ENCODE results near the gene EWSR1.

EWSR1 gene

GRCh38 chr22:29325785-29326315, 57.8 kb downstream of the EWSR1 start:
- no peak for TF ChIP-seq SPI1 (IDR thresholded peaks at IDR 0.05; ENCODE audit: borderline replicate concordance, low read depth)
- no peak for TF ChIP-seq POLR2AphosphoS5 (IDR thresholded peaks at IDR 0.05; ENCODE audit: low read depth)
- TF ChIP-seq GABPA (IDR thresholded peaks at IDR 0.05; ENCODE audit: low read depth), result no peak
- no peak for TF ChIP-seq REST (IDR thresholded peaks at IDR 0.05; ENCODE audit: insufficient replicate concordance, low read depth)
- TF ChIP-seq CTCF (IDR thresholded peaks at IDR 0.05; ENCODE audit: insufficient read depth, low read length), result no peak
- Histone ChIP-seq H3K27me3 (ENCODE audit: insufficient read depth, poor library complexity, severe bottlenecking) (no peaks in the 10 kb centered on the region), H3K27ac (replicated peaks) (no peak overlapping the region)

GRCh38 chr22:29326481-29326880, 58.4 kb downstream of the EWSR1 start:
- Histone ChIP-seq H3K4me3 (replicated peaks; ENCODE audit: insufficient read depth, low read length) (no peak overlapping the region), H3K27me3 (ENCODE audit: insufficient read depth, poor library complexity, severe bottlenecking) (no peaks in the 10 kb centered on the region), H3K27ac (replicated peaks) (no peak overlapping the region)
- TF ChIP-seq REST (IDR thresholded peaks at IDR 0.05; ENCODE audit: insufficient replicate concordance, low read depth) (no peak), SPI1 (IDR thresholded peaks at IDR 0.05; ENCODE audit: borderline replicate concordance, low read depth) (no peak), CTCF (IDR thresholded peaks at IDR 0.05; ENCODE audit: insufficient read depth, low read length) (no peak), POLR2AphosphoS5 (IDR thresholded peaks at IDR 0.05; ENCODE audit: low read depth) (no peak), GABPA (IDR thresholded peaks at IDR 0.05; ENCODE audit: low read depth) (no peak)
- no peak for DNase-seq (ENCODE audit: low read depth in 1 of 2, low spot score in 1 of 2)

More at GRCh38 chr22:29325785-29326315, 57.8 kb downstream of the EWSR1 start:
- no peak for DNase-seq (ENCODE audit: low read depth in 1 of 2, low spot score in 1 of 2)
- H3K4me3 ChIP-seq (replicated peaks; ENCODE audit: insufficient read depth, low read length), result no peak overlapping the region

- no peak for DNase-seq (ENCODE audit: low read depth in 1 of 2, low spot score in 1 of 2)
- H3K4me3 ChIP-seq (replicated peaks; ENCODE audit: insufficient read depth, low read length), result no peak overlapping the region
- no peaks in the 10 kb centered on the region for H3K27me3 ChIP-seq (ENCODE audit: insufficient read depth, poor library complexity, severe bottlenecking)
- H3K27ac ChIP-seq (replicated peaks), result no peak overlapping the region
- TF ChIP-seq REST (IDR thresholded peaks at IDR 0.05; ENCODE audit: insufficient replicate concordance, low read depth), result no peak
- TF ChIP-seq SPI1 (IDR thresholded peaks at IDR 0.05; ENCODE audit: borderline replicate concordance, low read depth), result no peak
- TF ChIP-seq GABPA (IDR thresholded peaks at IDR 0.05; ENCODE audit: low read depth), result no peak
- no peak for TF ChIP-seq CTCF (IDR thresholded peaks at IDR 0.05; ENCODE audit: insufficient read depth, low read length)
- no peak for TF ChIP-seq POLR2AphosphoS5 (IDR thresholded peaks at IDR 0.05; ENCODE audit: low read depth)
Measured at GRCh38 chr22:29327089-29327764, 59.2 kb downstream of the EWSR1 start.

All from HL-60 (cell line).